ENCODE results near the gene RGS7.
"Not testable (repeated sequence)": the region's sequence is repeated elsewhere in the genome, so short reads cannot be mapped to it uniquely, and the experiment has no call there.

DNA sequence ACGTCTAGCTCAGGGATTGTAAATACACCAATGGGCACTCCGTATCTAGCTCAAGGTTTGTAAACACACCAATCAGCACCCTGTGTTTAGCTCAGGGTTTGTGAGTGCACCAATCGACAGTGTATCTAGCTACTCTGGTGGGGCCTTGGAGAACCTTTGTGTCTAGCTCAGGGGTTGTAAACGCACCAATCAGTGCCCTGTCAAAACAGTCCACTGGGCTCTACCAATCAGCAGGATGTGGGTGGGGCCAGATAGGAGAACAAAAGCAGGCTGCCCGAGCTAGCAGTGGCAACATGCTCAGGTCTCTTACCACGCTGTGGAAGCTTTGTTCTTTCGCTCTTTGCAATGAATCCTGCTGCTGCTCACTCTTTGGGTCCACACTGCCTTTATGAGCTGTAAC, 593.9 kb downstream of the RGS7 start:
- not testable (repeated sequence) for TF ChIP-seq EP300 (IDR thresholded peaks at IDR 0.05; ENCODE audit: borderline replicate concordance in 1 of 2, control insufficient read depth in 1 of 2, low read depth in 2 of 2, low read length in 2 of 2); RBBP5 (conservative IDR thresholded peaks at IDR 0.05); SRF (IDR thresholded peaks at IDR 0.05; ENCODE audit: low read depth in 2 of 2, low read length in 2 of 2); SUZ12 (IDR thresholded peaks at IDR 0.05; ENCODE audit: unreplicated experiment); ASH2L (IDR thresholded peaks at IDR 0.05; ENCODE audit: borderline replicate concordance, low read depth)
- TF ChIP-seq, protein P1, sequence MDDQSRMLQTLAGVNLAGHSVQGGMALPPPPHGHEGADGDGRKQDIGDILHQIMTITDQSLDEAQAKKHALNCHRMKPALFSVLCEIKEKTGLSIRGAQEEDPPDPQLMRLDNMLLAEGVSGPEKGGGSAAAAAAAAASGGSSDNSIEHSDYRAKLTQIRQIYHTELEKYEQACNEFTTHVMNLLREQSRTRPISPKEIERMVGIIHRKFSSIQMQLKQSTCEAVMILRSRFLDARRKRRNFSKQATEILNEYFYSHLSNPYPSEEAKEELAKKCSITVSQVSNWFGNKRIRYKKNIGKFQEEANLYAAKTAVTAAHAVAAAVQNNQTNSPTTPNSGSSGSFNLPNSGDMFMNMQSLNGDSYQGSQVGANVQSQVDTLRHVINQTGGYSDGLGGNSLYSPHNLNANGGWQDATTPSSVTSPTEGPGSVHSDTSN (IDR thresholded peaks at IDR 0.05; ENCODE audit: insufficient replicate concordance, low read depth, low read length): not testable (repeated sequence)
- TF ChIP-seq, protein P2, sequence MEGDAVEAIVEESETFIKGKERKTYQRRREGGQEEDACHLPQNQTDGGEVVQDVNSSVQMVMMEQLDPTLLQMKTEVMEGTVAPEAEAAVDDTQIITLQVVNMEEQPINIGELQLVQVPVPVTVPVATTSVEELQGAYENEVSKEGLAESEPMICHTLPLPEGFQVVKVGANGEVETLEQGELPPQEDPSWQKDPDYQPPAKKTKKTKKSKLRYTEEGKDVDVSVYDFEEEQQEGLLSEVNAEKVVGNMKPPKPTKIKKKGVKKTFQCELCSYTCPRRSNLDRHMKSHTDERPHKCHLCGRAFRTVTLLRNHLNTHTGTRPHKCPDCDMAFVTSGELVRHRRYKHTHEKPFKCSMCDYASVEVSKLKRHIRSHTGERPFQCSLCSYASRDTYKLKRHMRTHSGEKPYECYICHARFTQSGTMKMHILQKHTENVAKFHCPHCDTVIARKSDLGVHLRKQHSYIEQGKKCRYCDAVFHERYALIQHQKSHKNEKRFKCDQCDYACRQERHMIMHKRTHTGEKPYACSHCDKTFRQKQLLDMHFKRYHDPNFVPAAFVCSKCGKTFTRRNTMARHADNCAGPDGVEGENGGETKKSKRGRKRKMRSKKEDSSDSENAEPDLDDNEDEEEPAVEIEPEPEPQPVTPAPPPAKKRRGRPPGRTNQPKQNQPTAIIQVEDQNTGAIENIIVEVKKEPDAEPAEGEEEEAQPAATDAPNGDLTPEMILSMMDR (IDR thresholded peaks at IDR 0.05 in 2 of 3, conservative IDR thresholded peaks at IDR 0.05 in 1 of 3; ENCODE audit: control insufficient read depth in 2 of 3, extremely low read depth in 1 of 3, insufficient read depth in 1 of 3, low read depth in 3 of 3, low read length in 3 of 3): not testable (repeated sequence)

Measured in GM12878 (cell line).